ENCODE results near the gene PROC.

DNA sequence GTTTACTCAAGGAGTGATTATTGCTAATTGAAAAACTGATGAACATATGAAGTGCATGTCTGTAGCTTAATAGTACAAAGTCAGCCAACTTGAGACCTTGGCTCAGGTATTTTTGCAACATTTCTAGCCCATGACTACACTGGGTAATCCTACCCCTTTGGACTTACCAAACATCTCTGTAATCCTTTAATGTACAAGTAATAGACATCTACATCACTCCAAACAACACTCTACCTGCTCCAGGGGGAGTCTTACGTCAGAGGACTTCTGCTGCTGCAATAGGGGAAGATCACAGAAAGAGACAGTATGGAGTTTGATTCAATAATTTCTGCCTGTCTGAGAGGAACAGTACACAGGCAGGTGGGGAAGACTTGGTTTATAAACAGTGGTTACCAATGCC is 54.0 kb downstream of the PROC start:
- TF ChIP-seq, protein P1, sequence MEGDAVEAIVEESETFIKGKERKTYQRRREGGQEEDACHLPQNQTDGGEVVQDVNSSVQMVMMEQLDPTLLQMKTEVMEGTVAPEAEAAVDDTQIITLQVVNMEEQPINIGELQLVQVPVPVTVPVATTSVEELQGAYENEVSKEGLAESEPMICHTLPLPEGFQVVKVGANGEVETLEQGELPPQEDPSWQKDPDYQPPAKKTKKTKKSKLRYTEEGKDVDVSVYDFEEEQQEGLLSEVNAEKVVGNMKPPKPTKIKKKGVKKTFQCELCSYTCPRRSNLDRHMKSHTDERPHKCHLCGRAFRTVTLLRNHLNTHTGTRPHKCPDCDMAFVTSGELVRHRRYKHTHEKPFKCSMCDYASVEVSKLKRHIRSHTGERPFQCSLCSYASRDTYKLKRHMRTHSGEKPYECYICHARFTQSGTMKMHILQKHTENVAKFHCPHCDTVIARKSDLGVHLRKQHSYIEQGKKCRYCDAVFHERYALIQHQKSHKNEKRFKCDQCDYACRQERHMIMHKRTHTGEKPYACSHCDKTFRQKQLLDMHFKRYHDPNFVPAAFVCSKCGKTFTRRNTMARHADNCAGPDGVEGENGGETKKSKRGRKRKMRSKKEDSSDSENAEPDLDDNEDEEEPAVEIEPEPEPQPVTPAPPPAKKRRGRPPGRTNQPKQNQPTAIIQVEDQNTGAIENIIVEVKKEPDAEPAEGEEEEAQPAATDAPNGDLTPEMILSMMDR (IDR thresholded peaks at IDR 0.05): no peak
- TF ChIP-seq POLR2A (IDR thresholded peaks at IDR 0.05): no peak

Measured in heart left ventricle (tissue), 13 donors.